Measurements from ENCODE around the gene SHISA3. TPM values are rescaled to one million over a fixed set of nuclear protein-coding genes. Genes with fewer than 3 reads are reported as not detected.

The SHISA3 gene
- total RNA-seq, 1 experiment from 2014 or later, result 0.18 TPM

DNA sequence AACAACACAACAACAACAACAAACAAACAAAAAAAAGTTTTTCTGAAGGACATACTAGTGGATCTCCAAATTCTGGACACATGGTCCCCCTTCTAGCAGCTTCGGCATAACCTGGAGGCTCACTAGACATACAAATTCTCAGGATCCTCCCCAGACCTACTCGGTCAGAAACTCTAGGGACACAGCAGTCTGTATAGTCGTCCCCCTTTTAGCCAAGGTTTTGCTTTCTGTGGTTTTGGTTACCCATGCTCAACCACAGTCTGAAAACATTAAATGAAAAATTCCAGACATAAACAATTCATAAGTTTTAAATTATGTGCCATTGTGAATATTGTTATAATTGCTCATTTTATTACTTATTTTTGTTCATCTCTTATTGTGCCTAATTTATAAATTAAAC is 45.2 kb upstream of the SHISA3 start:
- BruUV-seq (replicated peaks), result no TSS peak
- ChIA-PET POLR2A (no interaction called here), CTCF (no interaction called here)
- no peak overlapping the region for H3K27ac ChIP-seq (ENCODE audit: low read length)
- ATAC-seq, result no peak
- no peak for DNase-seq (ENCODE audit: low read depth, low spot score)
- intact Hi-C loops (cut with micrococcal nuclease; ENCODE audit: unreplicated experiment) (no loop called here), in situ Hi-C loops (cut with HindIII; ENCODE audit: low pct_unique_long_range_greater_than_20kb, low sequenced_read_pairs) (no loop called here)
- no peak for TF ChIP-seq TCF7L2 (IDR thresholded peaks at IDR 0.05; ENCODE audit: low read depth, low read length)
- no peak for TF ChIP-seq SIN3A (IDR thresholded peaks at IDR 0.05; ENCODE audit: borderline replicate concordance, insufficient read depth, low read depth, low read length)
- TF ChIP-seq POLR2AphosphoS5 (IDR thresholded peaks at IDR 0.05; ENCODE audit: low read depth, low read length), result no peak
- TF ChIP-seq, protein P1, sequence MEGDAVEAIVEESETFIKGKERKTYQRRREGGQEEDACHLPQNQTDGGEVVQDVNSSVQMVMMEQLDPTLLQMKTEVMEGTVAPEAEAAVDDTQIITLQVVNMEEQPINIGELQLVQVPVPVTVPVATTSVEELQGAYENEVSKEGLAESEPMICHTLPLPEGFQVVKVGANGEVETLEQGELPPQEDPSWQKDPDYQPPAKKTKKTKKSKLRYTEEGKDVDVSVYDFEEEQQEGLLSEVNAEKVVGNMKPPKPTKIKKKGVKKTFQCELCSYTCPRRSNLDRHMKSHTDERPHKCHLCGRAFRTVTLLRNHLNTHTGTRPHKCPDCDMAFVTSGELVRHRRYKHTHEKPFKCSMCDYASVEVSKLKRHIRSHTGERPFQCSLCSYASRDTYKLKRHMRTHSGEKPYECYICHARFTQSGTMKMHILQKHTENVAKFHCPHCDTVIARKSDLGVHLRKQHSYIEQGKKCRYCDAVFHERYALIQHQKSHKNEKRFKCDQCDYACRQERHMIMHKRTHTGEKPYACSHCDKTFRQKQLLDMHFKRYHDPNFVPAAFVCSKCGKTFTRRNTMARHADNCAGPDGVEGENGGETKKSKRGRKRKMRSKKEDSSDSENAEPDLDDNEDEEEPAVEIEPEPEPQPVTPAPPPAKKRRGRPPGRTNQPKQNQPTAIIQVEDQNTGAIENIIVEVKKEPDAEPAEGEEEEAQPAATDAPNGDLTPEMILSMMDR (IDR thresholded peaks at IDR 0.05), result no peak
- TF ChIP-seq REST (IDR thresholded peaks at IDR 0.05; ENCODE audit: insufficient read depth in 1 of 2, low read depth in 2 of 2, low read length in 1 of 2), result no peak
- no peaks in the 10 kb centered on the region for H3K36me3 ChIP-seq (ENCODE audit: control insufficient read depth, insufficient read depth, low read length)
- H3K9me3 ChIP-seq (ENCODE audit: control insufficient read depth, insufficient read depth, low read depth, low read length), result no peaks in the 10 kb centered on the region
- peaks cover 4% of the 10 kb centered on the region; the same call in 1 of the 2 replicates for H3K27me3 ChIP-seq (ENCODE audit: control insufficient read depth, insufficient read depth, low read length)
- no peaks in the 10 kb centered on the region for H3K4me1 ChIP-seq (ENCODE audit: control insufficient read depth, insufficient read depth, low read length)
- no peak overlapping the region for H3K4me3 ChIP-seq (ENCODE audit: low read depth in 2 of 2, low read length in 2 of 2)

DNA sequence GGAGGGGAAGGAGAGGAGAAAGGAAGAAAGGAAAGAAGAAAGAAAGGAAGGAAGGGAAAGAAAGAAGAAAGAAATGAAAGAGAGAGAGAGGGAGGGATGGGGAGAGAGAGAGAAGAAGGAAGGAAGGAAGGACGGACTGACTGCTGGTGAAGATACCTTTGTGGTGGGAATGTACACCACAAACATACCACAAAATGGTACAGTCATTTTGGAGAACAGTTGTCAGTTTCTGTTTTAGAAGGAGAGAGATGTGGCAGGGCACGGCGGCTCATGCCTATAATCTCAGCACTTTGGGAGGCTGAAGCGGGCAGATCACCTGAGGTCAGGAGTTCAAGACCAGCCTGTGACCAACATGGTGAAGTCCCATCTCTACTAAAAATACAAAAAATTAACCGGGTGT is 40.0 kb upstream of the SHISA3 start:
- DNase-seq (ENCODE audit: low read depth, low spot score), result no peak
- no peak for TF ChIP-seq REST (IDR thresholded peaks at IDR 0.05; ENCODE audit: insufficient read depth in 1 of 2, low read depth in 2 of 2, low read length in 1 of 2)
- TF ChIP-seq POLR2AphosphoS5 (IDR thresholded peaks at IDR 0.05; ENCODE audit: low read depth, low read length), result no peak
- no peak for TF ChIP-seq TCF7L2 (IDR thresholded peaks at IDR 0.05; ENCODE audit: low read depth, low read length)
- no peak for TF ChIP-seq SIN3A (IDR thresholded peaks at IDR 0.05; ENCODE audit: borderline replicate concordance, insufficient read depth, low read depth, low read length)
- TF ChIP-seq, protein P1 (IDR thresholded peaks at IDR 0.05), result no peak
- Histone ChIP-seq H3K27me3 (ENCODE audit: control insufficient read depth, insufficient read depth, low read length) (peaks cover 4% of the 10 kb centered on the region), H3K4me3 (ENCODE audit: low read depth in 2 of 2, low read length in 2 of 2) (no peak overlapping the region), H3K9me3 (ENCODE audit: control insufficient read depth, insufficient read depth, low read depth, low read length) (no peaks in the 10 kb centered on the region), H3K36me3 (ENCODE audit: control insufficient read depth, insufficient read depth, low read length) (no peaks in the 10 kb centered on the region), H3K27ac (ENCODE audit: low read length) (no peak overlapping the region), H3K4me1 (ENCODE audit: control insufficient read depth, insufficient read depth, low read length) (no peaks in the 10 kb centered on the region)
- ATAC-seq, result no peak
- in situ Hi-C loops (cut with HindIII; ENCODE audit: low pct_unique_long_range_greater_than_20kb, low sequenced_read_pairs), result no loop called here
- intact Hi-C loops (cut with micrococcal nuclease; ENCODE audit: unreplicated experiment), result no loop called here
- CTCF ChIA-PET, result no interaction called here
- BruUV-seq (replicated peaks), result no TSS peak
- POLR2A ChIA-PET, result no interaction called here
